ENCODE results near the gene GNG8.

GNG8 gene

GRCh38 chr19:46598372-46598917 lies 37.6 kb downstream of the GNG8 start:
- Mint-ChIP-seq H3K4me1 (ENCODE audit: low read depth) (peaks cover 22% of the 10 kb centered on the region), H3K9me3 (peaks cover 24% of the 10 kb centered on the region), H3K4me3 (no peak overlapping the region), H3K36me3 (ENCODE audit: low read depth) (peaks cover 26% of the 10 kb centered on the region), H3K27me3 (ENCODE audit: low read depth) (peaks cover 11% of the 10 kb centered on the region), H3K27ac (no peak overlapping the region)
- DNase-seq (ENCODE audit: low spot score), result no peak

GRCh38 chr19:46596008-46596407 lies 40.0 kb downstream of the GNG8 start:
- Mint-ChIP-seq H3K9me3 (peaks cover 24% of the 10 kb centered on the region), H3K27me3 (ENCODE audit: low read depth) (peaks cover 11% of the 10 kb centered on the region), H3K4me1 (ENCODE audit: low read depth) (peaks cover 12% of the 10 kb centered on the region), H3K27ac (no peak overlapping the region), H3K36me3 (ENCODE audit: low read depth) (peaks cover 12% of the 10 kb centered on the region), H3K4me3 (no peak overlapping the region)
- DNase-seq (ENCODE audit: low spot score), result no peak

GRCh38 chr19:46591870-46592269 lies 44.1 kb downstream of the GNG8 start:
- Mint-ChIP-seq H3K4me3 (no peak overlapping the region), H3K9me3 (no peaks in the 10 kb centered on the region), H3K27me3 (ENCODE audit: low read depth) (peaks cover 12% of the 10 kb centered on the region), H3K36me3 (ENCODE audit: low read depth) (no peaks in the 10 kb centered on the region), H3K4me1 (ENCODE audit: low read depth) (peaks cover 3% of the 10 kb centered on the region), H3K27ac (no peak overlapping the region)
- no peak for DNase-seq (ENCODE audit: low spot score)

GRCh38 chr19:46591254-46591653 lies 44.7 kb downstream of the GNG8 start:
- no peak overlapping the region for H3K27ac Mint-ChIP-seq
- DNase-seq (ENCODE audit: low spot score), result no peak
- no peaks in the 10 kb centered on the region for H3K9me3 Mint-ChIP-seq
- peaks cover 15% of the 10 kb centered on the region for H3K27me3 Mint-ChIP-seq (ENCODE audit: low read depth)
- H3K4me1 Mint-ChIP-seq (ENCODE audit: low read depth), result peaks cover 3% of the 10 kb centered on the region
- no peaks in the 10 kb centered on the region for H3K36me3 Mint-ChIP-seq (ENCODE audit: low read depth)
- no peak overlapping the region for H3K4me3 Mint-ChIP-seq

- H3K27ac Mint-ChIP-seq, result no peak overlapping the region
- peaks cover 29% of the 10 kb centered on the region for H3K27me3 Mint-ChIP-seq (ENCODE audit: low read depth)
- no peak overlapping the region for H3K4me3 Mint-ChIP-seq
- no peaks in the 10 kb centered on the region for H3K36me3 Mint-ChIP-seq (ENCODE audit: low read depth)
- H3K4me1 Mint-ChIP-seq (ENCODE audit: low read depth), result peaks cover 8% of the 10 kb centered on the region
- no peak for DNase-seq (ENCODE audit: low spot score)
- H3K9me3 Mint-ChIP-seq, result no peaks in the 10 kb centered on the region
Observed at GRCh38 chr19:46587861-46588260, 48.1 kb downstream of the GNG8 start.

GRCh38 chr19:46586294-46586693 lies 49.7 kb downstream of the GNG8 start:
- peaks cover 8% of the 10 kb centered on the region for H3K4me1 Mint-ChIP-seq (ENCODE audit: low read depth)
- no peaks in the 10 kb centered on the region for H3K36me3 Mint-ChIP-seq (ENCODE audit: low read depth)

GRCh38 chr19:46585539-46585938 lies 50.5 kb downstream of the GNG8 start:
- H3K36me3 Mint-ChIP-seq (ENCODE audit: low read depth), result no peaks in the 10 kb centered on the region
- DNase-seq (ENCODE audit: low spot score), result no peak
- no peak overlapping the region for H3K4me3 Mint-ChIP-seq
- H3K27ac Mint-ChIP-seq, result no peak overlapping the region
- peaks cover 29% of the 10 kb centered on the region for H3K27me3 Mint-ChIP-seq (ENCODE audit: low read depth)
- H3K9me3 Mint-ChIP-seq, result no peaks in the 10 kb centered on the region
- peaks cover 8% of the 10 kb centered on the region for H3K4me1 Mint-ChIP-seq (ENCODE audit: low read depth)

More at GRCh38 chr19:46586294-46586693, 49.7 kb downstream of the GNG8 start:
- Mint-ChIP-seq H3K27ac (no peak overlapping the region), H3K27me3 (ENCODE audit: low read depth) (peaks cover 29% of the 10 kb centered on the region), H3K9me3 (no peaks in the 10 kb centered on the region), H3K4me3 (no peak overlapping the region)
- no peak for DNase-seq (ENCODE audit: low spot score)

All from T-helper 2 cell treated with Interferon-gamma antibody and Interleukin-4, amounts not matched to agents 5 μg/mL and 100 μg/mL, for 36 hours (primary cell).